GM21619 (cell line): Measurements from ENCODE around the gene BRWD1.
"Not testable (repeated sequence)": the region's sequence is repeated elsewhere in the genome, so short reads cannot be mapped to it uniquely, and the experiment has no call there.

Experiments
- ATAC-seq: cut with Tn5 transposase; IDR thresholded peaks from one replicate; pipeline ENCODE4 v1.9.1; 2021; ENCODE audit not compliant: unreplicated experiment

BRWD1 gene

DNA sequence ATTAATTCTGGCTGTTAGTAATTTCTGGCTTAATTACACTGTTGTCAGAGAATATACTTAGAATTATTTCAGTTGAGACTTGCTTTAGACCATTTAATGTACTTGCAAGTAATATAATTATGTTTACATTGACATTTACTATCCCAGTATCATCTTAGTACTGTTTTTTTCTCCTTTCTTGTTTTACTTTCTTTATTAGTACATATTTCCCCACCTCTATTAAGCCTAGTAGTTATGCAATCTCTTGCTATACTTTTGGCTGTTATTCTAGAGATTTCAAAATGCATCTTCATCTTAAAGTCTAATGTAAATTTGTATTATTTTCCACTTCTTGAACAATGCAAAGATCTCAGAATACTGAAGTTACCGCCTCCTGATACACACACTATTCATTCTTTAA is 24.4 kb downstream of the BRWD1 start:
- no peak for ATAC-seq

DNA sequence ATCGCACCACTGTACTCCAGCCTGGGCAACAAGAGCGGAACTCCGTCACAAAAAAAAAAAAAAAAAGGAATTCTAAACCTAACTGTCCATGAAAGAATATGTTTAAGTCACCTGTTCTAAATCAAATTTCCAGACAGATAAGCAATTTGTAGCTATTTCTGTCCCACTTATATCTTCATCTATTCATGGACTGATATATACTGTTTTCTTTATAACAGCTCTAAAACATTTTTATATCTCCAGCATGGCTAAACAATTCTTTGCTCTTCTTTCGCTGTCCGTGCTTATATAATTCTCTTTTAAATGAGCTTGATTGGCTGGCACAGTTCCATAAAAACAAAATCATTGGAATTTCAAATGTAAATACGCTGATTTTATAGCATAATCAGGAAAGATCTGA is 30.5 kb downstream of the BRWD1 start:
- ATAC-seq = no peak

DNA sequence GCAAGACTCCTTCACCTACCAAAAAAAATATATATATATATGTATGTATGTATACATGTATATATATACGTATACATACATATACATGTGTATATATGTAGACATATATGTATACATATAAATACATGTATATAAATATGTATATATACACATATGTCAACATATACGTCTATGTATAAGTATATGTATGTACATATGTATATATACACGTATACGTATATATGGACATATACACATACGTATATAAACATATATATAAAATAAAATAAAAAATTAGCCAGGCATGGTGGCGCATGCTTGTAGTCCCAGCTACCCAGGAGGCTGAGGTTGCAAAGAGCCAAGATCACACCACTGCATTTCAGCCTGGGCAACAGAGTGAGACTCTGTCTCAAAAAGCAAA is 31.6 kb downstream of the BRWD1 start:
- no peak for ATAC-seq

DNA sequence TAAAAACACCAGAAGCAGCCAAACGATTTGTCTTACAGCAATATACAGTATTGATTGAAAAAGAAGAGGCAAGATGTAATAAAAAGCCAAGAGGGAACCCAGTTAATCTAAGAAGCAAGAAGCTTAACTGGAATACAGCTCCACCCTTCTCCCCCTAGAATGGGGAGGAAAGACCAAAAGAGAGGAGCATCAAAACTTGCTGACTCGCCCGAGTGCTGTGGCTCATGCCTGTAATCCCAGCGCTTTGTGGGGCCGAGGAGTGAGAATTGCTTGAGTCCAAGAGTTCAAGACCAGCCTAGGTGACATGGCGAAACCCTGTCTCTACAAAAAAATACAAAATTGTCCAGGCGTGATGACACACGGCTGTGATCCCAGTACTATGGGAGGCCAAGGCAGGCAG is 32.2 kb downstream of the BRWD1 start:
- no peak for ATAC-seq

DNA sequence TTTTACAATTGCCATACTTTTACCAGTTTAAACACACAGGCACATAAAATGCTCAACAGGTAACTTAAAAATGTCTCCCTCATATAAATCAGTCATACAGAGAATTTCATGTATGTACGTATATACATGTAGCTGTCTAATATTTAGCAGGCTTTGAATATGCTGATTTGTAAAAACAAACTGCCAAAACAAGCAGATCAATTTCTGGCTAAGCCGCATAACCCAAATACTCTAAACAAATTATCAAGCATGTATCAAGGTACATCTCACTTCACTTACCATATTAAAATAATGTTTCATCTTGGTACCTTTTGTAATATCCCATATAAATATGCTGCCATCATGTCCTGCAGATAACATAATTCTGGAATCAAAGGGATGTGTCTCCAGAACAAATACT is 43.8 kb downstream of the BRWD1 start:
- no peak for ATAC-seq

DNA sequence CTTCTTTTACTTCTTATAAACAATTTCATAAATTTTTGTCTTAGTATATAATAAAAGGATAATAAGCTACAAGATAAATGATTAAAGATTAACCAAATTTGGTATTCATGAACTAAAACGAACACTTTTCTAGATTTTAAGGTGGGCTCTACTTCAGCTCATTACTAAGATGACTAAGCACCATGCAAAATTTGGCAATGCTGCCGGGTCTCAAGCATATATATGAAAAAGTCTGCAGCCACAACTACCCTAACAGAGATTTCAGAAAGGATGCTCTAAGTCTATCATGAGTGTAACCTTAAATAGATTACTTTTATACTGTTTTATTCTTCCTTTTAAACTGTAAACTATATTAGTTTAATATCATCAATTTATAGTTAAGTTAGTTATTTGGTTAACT is 47.8 kb downstream of the BRWD1 start:
- ATAC-seq = peak; percentile 77

DNA sequence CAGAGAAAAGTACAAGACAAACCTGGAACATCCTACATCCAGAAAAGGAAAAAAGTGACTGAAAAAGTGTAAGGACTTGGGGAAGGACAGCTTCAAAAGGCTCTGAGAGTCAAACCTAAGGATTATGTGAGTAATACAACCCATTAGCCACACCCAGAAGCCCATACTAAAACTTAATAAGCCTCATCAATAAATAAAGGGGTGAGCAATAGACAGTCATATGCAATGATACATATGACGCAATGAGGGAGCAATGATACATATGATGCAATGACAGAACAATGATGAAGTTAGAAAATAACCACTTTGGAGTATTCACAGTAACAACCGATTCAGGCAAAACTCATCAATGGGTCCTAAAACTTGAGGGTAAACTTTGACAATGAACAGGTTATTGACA is 50.1 kb downstream of the BRWD1 start:
- ATAC-seq = no peak

DNA sequence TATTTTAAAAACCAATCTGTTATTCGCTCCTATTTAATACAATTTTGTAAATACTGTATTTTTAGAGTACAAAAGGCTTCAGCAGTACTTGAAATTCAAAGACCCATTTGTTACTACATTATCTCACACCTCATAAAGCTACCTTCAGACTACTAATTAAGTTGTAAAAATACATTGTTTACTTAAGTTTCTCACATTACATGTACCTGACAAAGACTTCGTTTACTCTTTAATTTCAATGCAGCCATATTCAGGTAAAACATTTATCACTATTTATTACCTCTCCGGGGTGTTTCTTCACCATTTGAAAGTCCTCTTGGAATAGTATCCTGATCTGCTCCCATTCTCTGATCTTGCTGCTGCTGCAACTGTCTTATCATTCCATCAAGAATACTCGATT is 55.2 kb downstream of the BRWD1 start:
- ATAC-seq = no peak

DNA sequence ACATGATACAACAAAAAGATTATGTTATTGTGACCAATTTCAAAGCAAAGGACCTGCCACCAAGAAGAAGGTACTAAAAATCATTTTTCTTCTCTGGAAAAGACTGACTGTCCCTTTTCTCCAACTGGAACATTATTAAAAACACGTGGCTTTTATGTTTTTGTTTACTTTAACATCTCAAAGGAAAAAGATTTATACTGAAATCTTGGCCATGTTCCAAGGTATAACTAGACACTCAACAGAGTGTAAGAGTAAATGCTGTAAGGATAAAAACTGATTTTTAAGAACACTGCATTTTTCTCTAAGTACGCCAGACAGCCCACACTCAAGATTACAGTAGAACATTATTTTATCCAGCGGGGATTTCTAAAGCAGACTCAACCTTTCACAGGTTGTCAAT is 62.1 kb downstream of the BRWD1 start:
- ATAC-seq = no peak

DNA sequence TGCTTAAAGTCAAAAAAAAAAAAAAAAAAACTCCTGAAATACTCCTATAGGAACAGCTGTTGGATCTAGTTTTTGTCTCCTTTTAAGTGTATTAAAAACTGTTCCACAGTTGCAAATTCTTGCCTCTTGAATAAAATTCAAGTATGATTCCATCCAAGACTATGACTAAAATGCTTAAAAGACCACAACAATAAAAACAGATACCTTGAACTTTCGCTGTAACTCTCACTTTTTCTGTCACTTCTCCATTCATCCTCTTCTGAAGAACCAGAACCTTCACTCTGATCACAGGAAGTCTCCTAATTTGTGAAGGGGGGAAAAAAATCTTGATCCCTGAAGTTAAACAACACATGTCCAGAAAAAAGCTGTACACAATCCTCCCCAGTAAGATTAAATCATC is 75.2 kb downstream of the BRWD1 start:
- no peak for ATAC-seq

DNA sequence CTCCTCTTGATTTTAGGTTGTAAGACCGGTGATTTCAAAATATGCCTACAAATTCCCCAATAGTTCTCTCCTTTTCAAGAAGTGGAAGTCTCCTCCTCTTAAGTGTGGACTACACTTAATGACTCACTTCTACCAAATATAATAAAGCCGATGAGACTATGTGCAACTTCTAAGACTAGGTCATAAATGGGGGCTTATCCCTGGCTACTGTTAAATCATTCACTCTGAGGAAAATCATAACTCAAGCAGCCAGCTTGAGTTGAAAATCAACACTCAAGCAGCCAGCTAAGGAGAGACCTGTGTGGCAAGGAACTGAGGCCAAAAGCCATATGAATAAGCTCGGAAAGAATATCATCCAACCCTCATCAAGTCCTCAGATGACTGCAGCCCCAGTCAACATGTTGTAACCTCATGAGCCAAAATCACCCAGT is 80.6 kb downstream of the BRWD1 start:
- ATAC-seq = no peak

DNA sequence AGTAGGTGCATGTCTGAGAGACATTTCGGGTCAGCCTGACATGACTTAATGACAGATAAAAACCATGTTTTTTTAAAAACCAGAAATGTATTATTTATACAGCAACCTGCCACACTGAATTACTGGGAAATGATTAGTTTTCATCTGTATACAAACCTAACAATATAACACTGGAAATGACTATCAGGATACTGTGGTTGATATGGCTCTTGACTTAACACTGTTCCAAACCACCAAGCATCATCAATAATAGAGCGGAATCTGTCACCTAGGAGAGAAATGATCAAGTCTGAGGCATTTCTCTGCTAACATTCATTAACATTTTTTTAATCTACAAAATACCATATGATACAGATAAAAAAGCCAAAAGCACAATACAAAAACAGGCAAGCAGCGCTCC is 88.5 kb downstream of the BRWD1 start:
- no peak for ATAC-seq

DNA sequence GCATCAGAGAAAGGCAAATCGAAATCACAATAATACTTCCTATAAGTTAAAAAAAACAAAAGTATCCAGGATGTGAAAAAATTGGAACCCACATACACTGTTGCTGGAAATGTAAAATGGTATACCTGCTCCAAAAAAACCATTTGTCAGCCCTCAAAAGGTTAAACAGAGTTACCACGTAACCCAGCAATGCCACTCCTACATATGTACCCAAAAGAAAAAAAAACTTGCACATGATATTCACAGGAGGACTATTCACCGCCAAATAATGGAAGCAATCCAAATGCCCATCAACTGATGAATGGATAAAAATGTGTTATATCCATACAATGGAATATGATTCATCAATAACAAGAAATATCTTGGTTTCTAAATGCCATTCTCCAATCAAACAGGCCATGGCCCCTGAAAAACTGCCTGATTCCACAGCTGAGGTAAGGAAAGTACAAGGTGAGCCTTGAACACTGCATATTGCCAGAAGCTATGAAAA is 91.4 kb downstream of the BRWD1 start:
- no peak for ATAC-seq

DNA sequence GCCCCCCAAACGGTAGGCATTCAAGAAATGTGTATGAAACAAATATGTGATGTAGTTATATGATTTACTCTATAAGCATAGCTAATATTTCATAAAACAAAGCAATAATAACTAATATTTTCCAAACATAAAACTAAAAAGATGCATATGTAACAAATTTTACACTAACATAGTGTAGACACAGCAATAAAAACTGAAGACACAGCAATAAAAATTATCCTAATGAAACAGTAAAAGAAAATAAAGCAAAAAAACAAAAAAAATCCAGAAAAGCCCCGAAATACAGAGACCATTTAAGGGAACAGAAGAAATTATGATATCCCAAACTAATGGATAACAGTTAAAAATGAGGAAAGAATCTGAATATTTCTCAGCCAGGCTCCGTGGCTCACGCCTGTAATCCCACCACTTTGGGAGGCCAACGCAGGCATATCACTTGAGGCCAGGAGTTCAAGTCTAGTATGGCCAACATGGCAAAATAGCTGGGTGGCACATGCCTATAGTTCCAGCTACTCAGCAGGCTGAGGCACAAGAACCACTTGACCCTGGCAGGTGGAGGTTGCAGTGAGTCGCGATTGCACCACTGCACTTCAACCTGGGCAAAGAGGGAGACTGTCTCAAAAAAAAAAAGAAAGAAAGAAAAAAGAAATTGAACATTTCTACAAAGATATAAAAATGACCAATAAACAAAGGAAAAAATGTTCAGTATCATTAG is 92.0 kb downstream of the BRWD1 start:
- ATAC-seq = no peak

DNA sequence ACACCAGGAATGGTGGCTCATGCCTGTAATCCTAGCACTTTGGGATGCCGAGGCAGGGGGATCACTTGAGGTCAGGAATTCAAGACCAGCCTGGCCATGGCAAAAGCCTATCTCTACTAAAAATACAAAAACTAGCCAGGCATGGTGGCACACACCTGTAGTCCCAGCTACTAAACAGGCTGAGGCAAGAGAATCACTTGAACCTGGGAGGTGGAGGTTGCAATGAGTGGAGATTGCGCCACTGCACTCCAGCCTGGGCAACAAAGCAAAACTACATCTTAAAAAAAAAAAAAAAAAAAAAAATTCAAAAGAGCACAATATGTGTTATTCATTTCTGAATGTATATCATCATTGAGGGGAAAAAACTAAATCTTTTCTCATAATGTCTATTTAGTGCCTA is 92.6 kb downstream of the BRWD1 start:
- not testable (repeated sequence) for ATAC-seq

DNA sequence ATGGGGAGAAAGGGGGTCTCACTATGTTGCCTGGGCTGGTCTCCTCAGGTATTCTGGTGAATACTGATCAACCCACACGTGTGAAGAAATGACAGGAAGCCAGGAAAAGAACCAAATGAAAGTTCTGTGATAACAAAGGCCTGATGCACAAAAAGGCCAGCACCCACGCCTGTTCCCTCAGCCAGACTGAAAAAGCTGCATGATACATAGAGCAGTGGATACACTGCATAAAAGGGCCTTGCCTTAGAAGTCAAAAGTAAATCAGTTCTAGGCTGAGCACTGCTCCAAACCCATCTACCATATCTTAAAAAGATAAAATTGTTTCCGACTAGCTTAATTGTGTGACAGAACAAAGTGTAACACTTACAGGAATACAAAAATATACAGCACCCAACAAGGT is 93.3 kb downstream of the BRWD1 start:
- no peak for ATAC-seq

DNA sequence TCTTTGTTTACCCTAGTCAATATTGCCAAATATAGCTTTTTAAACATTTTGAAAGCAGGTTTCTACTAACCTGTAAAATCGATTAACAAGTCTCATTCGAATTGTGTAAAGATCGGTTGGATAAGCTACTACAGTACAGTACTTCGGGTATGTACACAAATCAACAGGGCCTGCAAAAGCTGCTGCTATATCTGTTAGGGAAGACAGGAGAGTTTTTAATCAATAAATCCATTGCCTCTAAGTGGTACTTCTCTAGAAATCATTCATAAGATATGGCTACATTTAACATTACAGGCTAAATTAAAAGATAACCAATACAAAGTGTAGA is 95.4 kb downstream of the BRWD1 start:
- ATAC-seq = no peak

DNA sequence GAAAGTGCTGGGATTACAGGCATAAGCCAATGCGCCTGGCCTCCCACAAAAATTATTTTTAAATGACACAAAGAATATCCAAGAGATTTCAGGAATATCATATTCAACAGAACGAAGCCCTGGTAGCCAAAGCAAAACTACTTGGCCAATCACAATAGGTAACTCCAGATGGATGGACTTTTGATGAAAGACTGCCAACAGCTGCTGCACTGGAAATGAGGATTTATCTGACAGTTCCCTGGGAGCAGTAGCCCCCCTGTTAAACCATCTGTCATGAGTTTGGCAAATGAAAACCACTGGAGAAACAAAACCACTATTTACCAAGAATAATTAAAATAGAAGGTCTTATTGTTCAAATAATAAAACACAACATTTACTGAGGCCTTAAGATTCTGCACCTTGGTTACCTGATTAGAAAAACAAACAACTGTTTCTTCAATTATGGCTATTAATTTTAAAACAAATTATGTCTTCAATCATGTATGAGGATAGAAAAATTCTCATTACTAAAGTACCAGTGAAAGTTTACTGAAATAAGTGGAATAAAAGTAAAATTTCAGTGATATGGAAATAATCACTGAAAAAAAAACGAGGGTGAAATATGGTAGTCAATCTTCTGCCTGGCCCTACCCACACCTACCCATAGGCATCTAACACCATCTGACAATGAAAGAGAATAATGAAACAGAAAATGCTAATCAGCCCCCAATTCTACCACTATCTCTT is 95.9 kb downstream of the BRWD1 start:
- ATAC-seq = no peak

DNA sequence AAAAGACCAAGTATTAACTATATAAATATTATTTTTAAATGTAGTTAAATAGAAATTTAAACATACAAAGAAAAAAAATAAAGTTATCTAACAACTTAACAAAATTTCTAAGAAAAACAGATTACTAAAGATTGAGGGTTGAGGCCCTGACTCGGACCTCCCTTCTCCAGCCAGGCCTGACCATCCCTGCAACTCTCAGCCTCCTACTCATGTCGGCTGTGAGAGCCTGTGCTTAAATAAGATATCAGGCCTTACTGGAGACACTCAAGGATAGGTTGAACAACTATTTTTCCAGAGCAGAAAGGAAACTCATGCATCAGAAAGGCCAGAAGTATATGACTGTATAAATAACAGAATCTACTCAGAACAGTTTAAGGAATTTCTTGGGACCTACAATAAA is 97.1 kb downstream of the BRWD1 start:
- no peak for ATAC-seq

DNA sequence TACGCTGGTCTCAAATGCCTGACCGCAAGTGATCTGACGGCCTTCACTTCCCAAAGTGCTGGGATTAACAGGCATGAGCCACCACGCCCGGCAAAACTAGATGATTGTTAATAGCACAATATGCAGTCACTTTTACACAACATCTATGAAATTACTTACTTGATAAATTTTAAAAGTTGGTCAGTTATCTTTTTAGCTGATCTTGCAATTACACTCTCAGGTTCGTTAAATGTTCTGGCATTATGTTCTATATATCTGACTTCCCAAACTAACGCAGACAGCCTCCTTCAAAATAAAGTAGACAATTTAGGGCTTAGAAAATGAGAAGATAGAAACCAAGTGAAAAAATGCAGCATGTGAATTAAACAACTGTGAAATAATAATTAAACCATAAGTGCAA is 98.4 kb downstream of the BRWD1 start:
- ATAC-seq = no peak

DNA sequence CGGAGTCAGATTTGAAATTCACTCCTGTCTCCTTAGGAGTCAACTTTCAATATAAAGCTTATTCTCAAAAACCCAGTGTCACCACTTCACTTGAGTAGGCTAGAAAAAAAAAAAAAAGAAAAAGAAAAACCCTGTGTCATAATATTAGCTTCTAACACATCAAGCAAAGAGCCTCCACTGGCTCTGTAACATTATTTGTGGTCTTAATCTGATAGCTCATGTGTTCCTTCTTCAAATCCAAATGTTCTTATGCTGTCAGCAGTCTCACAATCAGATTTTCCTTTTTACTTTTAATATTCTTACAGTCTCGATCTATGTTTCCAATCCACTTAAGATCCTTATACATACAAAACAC is 104.1 kb downstream of the BRWD1 start:
- ATAC-seq = no peak

DNA sequence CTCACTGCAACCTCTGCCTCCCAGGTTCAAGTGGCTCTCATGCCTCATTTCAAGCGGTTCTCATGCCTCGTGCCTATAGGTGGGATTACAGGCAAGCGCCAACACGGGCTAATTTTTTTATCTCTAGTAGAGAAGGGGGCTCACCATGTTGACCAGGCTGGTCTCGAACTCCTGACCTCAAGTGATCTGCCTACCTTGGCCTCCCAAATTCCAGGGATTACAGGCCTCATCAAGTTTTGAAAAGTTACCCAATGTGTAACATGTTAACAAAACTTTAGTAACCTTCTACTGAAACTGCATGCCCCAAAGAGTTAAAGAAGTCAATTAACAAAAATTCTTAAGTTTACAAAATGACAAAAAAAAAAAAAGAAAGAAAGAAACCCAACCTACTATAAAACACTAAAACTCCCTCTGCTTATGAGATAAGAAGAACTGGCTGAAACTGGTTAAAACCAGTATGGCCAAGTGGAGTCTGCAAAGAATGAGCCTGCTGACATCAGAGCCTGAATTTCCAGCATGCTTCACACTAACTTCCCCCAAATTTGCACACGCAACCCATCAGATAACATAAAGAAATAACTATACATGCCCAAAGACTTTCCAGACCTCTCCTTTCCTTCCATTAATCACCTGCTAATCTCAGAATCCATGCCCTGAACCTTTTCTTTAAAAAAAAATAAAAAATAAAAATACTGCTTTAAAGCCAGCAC is 104.7 kb downstream of the BRWD1 start:
- ATAC-seq = no peak
